CD4-positive, alpha-beta T cell treated with Interleukin-4 for 1 hour (primary cell): ENCODE measurements around the gene TOX2.

ENCODE experiments used
- DNase-seq, 2 donors: peaks; one replicate each; pipeline ENCODE4 v3.0.0-alpha.2; 2020 to 2022

TOX2 gene

GRCh38 chr20:43940518-43941225, 26.0 kb downstream of the TOX2 start:
- DNase-seq: no peak

- peak in 1 of 2 donors; percentile 21 for DNase-seq
Measured at GRCh38 chr20:43941476-43942200, 27.0 kb downstream of the TOX2 start.

GRCh38 chr20:43942201-43942590, 27.5 kb downstream of the TOX2 start:
- no peak for DNase-seq

DNA sequence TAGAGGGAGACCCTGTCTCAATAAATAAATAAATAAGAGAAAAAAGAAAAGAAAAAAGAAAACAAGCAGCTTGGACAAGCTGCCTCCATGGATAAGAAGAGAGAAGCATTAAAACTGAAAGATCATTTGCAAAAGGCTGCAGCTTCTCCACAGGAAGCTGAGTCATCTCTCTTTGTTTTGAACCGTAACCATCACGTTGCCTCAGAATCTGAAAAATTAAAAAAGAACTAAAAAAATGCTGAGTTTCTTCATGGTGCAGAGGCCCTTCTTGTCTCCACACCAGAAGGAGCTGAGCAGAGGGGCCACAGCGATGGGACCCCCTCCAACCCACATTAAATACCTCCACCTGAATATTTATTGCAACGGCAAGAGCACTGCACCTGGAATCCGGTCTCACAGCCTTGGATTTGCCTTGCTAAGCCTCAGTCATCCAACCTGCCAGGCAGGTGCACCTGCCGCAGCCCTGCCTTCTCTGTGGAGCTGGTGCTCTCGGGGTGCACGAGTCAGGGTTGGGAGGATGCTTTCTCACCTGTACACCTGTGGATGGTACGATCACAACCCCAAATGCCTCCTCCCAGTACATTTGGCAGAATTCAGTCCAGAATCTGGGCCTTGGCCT, 28.1 kb downstream of the TOX2 start:
- DNase-seq: peak; percentile 22 to 46

DNA sequence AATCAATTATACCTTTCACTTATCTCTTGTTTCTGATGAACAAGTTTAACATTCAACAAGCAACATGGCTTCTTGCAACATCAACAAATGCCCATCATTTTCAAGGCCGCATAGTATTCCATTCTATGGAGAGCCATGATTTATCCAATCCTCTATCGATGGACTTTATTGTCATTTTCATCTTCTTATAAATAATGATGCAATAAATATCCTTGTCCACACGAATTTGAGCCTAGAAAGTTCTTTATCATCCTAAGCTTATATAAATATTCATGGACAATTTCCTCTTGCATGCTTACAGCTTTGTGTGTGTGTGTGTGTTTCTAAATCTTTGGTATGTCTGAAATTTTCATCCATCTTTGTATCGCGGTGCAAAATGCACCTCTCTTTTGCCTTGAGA, 29.1 kb downstream of the TOX2 start:
- no peak for DNase-seq

DNA sequence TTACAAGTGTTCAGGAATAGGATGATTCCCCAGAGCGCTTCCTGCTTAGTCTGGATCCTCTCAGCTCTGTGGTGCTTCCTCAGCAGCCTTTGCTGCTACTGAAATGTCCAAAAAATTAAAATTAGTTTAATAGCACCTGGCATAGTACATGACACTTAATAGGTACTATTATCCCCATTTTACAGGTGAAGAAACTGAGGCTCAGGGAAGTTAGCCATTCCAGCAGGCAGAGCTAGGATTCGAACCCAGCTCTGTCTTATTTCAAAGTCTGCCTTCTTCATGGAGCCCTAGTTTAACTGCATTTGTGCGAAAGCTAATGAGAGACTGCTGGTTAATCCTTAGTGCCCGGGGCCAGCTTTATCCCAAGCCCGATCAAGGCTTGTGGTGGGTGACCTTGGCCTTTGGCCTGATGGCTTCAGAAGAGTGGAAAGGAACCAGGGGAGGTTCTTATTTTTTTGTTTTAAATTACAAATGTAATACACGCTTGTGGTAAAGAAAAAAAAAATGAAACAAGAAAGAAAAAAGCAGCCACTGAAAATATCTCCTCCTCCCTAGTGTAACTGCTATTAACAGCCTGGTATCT, 30.1 kb downstream of the TOX2 start:
- no peak for DNase-seq

- DNase-seq: no peak
Measured at GRCh38 chr20:43945391-43946205, 30.9 kb downstream of the TOX2 start.

- DNase-seq: no peak
Measured at GRCh38 chr20:43946206-43946491, 31.5 kb downstream of the TOX2 start.

GRCh38 chr20:43946659-43947315, 32.1 kb downstream of the TOX2 start:
- no peak for DNase-seq

DNA sequence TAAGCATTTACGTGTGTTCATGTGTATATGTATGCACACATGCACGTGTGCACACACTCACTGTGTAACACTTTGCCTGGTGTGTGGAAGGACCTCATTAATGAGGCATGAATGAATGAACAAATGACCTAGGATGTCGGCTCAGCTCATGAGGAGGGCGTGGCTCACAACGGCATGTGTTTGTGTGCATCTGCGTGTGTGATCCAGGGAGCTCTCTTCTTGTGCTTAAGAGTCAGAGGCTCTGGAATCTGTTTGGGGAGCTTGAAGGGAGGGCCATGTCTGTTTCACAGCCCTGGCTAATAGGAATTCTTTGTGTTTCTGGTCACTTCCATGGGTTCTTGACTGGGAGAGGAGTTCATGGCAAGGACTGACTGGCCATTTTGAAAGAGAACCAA, 32.7 kb downstream of the TOX2 start:
- DNase-seq: no peak

DNA sequence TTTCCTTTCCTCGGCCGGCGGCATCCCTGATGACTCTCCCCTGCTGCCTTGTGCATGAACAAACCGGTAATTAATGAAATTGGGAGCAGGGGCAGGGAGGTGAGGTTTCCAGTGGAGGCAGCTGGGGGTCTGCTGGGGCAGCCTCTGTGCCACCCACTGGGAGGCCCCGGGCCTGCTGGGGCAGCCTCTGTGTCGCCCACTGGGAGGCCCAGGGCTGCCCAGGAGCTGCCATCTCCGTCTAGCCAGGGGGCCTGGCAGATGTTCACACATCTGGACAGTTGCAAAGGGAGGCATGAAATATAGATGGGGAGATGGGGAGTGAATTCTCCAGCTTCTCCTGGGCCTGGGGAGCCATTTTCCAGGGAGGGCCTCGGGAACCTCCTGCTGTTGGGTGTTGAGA, 33.8 kb downstream of the TOX2 start:
- DNase-seq: no peak

GRCh38 chr20:43949248-43949647, 34.6 kb downstream of the TOX2 start:
- DNase-seq: no peak

DNA sequence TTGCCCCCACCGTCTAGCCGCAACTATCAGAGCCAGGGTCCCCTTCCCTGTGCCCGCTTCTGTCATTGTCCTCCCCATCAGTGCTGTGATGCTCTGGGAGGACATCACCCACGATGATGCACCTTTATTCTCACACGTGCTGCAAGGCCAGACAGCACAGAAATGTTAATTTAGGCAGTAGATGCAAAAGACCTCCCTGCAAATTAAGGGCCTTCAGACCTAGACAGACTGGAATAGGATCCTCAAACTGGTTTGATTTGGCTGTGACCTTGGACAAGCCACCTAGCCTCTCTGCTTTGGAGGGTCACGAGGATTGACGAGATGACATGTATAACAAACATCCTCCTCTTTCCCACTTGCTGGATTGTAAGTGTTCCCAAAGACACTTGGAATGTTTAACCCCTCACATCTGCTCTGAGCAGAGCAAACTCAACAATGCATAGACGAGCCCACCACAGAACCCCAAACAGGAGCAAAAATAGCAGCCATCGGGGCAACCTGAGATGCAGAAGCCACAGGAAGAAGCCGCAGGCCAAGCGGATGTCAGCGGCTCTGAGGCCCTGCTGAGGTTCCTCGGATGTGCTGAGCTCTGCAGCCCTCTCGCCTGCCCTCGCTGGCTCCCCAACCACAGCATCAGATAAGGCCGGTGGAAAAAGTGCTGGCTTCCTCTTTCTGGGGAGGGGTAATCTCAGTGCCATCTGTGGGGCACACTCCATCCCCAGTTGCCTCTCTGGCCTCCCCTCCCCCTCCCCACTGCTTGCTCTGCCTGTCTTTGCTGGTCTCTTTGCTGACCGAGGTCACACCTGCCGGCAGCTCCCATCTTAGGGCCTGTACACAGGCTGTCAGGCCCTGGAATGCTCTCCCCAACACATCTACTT, 35.3 kb downstream of the TOX2 start:
- DNase-seq: peak; percentile 73 to 74

DNA sequence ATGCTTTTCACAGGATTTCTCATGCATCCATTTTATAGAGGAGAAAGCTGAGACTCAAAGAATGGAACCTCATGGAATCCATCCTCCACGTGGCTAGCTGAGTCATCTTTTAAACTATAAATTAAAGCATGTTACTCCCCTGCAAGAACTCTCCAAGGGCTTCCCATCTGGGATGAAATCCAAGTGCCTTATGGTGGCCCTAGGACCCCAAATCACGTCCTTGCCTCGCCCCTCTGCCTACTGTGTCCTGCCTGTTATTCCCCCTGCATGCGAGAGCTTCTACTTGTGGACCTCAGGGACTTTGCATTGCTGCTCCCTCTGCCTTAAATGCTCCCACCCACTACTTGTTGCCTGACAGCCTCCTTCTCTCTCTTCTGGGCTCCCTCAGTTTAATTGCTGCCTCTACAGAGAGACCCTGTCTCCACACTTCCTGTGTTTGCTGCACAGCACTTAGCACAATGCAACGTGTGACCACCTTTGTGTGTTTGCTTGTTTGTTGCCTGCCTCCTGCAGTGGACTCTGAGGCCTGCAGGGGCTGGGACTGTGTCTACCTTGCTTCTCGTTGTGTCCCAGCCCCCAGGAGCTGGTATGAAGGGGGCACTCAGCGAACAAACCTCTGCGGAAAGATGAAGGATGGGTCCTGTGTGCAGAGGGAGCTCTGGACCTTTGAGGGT, 39.4 kb downstream of the TOX2 start:
- DNase-seq: no peak

- DNase-seq: no peak
Measured at GRCh38 chr20:43954704-43955061, 40.0 kb downstream of the TOX2 start.

DNA sequence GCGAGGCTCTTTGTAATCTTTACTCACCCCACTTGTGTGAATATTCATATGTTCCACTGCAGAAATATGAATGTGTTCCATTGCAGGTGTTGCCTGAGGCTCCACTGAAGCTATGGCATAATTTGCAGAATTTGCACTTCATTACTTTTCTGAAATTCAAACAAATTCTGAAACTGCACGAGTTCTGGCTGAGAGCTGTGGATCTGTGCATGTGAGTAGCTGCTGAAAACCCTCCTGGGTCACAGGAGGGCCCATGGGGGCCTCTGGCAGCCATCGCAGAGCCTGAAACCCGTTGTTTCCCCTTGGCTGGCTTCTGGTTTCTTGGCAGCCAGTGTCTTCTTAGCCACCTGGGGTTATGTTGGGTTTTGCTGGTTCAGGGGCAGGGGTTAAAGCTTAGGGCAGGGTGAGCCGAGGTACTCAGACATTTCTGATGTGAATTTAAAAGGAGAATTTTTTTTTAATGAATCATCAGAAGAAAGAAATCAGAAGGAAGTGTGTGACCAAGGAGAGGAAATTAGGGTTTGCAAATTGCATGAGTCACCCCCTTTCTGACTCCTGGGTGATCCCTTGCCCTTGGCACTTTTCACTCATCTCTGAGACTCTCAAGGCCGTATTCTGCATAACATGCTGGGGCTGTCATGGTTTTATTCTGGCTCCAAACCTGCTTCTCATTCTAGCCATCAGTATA, 40.6 kb downstream of the TOX2 start:
- peak; percentile 41 to 53 for DNase-seq

- DNase-seq: no peak
Measured at GRCh38 chr20:43955750-43956191, 41.1 kb downstream of the TOX2 start.

GRCh38 chr20:43957392-43957791, 42.7 kb downstream of the TOX2 start:
- DNase-seq: no peak

DNA sequence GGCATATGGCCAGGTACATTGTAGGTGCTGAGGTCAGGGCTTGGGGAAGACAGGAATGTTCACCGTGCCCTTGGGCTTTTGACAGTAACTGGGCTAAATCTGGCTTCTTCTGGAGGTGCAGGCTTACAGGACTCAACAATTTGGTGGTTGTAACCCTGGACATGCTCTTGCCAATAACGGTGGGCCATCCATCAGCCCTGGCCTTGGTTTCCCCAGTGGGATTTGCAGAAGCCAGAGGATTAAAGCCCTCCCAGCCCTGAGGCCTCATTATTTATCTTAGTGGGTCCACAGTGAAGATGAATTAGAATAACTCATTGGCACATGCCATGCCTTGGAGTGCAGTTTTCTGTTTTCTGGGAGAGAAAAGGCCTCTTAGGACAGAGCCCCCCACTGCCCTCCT, 44.0 kb downstream of the TOX2 start:
- no peak for DNase-seq
